GM21447 (cell line): Measurements from ENCODE around the gene PPARG.
"Not testable (repeated sequence)": the region's sequence is repeated elsewhere in the genome, so short reads cannot be mapped to it uniquely, and the experiment has no call there.

ENCODE experiments used
- ATAC-seq: cut with Tn5 transposase; IDR thresholded peaks from one replicate; pipeline ENCODE4 v1.9.1; 2021; ENCODE audit not compliant: unreplicated experiment

Gene PPARG

DNA sequence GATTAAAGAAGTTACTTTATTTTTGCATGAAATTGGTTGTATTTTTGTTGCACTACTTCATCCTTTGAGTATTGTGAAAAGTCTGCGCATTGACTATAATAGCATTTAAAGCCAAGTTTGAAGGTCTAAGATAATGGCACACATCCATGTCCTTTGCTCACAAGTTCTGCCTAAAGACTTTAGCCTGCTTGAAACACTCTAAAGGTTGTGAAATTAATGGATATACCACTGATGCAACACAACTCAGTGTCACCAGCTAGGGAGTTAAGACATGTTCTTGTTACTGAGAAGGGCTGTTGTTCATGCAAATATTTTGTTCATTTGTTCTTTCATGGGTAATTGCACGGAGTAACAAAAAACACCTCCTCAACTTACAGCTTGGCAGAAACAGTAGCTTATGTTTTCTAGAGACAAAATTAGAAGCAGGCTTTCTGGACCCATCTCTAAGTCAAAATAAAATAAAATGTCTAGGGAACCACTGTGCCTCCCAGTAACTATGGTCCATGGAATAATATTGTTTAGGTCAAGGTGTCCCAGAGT lies 83.9 kb downstream of the PPARG start:
- no peak for ATAC-seq

DNA sequence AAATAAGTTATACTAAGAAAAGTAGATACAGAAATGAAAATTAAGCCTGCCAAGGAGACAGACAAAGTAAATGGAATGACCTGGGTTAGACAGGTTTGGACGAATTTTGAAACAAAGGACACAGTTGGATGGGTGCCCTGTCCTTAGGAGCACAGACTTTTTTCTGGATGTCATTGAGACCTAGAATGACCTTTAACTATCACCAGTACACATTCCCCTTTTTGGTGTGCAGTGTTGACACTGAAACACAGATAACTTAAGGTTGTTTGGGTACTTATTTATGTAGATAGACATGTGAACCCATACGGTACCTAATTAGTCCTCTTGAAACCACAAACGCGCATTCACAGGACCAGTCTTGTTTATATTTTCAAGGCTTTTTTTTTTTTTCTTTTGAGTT lies 86.7 kb downstream of the PPARG start:
- ATAC-seq, result no peak

DNA sequence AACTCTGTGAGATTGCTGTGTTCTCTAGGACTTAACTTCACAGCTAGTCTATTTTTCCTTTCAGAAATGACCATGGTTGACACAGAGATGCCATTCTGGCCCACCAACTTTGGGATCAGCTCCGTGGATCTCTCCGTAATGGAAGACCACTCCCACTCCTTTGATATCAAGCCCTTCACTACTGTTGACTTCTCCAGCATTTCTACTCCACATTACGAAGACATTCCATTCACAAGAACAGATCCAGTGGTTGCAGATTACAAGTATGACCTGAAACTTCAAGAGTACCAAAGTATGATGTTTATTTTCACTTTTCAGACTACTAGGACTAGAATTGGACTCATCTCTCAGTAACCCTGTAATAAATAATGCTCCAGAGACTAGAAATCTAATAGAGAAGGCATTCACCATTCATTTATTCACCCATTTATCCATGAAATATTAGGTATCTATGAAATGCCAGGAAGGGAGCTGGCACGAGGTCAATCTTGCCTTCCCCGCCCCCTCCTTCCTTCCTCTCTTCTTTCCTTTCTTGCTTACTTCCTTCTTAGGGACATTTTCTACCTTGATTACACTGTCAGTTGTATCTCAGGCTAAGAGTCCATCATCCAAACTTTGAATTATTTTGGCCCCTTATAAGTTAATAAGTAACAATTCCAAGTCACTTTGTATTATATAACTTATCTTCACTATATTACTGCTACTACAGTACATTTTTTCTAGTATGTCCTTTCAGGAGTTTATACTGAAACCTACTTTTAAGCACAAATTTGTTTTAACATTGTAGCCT lies 91.0 kb downstream of the PPARG start:
- no peak for ATAC-seq

DNA sequence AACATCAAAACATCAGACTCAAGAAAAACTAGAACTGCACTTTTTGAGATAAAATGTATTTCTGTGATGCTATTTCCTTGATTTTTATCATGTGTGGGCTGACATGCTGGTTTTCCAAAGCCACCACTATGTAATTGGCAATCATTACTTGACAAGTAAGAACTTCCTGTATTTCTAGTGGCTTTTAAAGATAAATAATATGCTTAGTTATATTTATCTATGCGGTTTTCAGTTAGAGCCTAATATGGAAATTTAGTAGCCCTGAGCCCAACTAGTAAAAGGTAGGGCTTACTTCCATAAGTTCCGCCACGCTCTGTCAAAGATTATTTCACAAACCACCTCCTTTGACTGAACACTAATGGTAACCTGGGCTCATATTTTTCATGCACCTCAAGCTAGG lies 91.6 kb downstream of the PPARG start:
- ATAC-seq, result no peak

DNA sequence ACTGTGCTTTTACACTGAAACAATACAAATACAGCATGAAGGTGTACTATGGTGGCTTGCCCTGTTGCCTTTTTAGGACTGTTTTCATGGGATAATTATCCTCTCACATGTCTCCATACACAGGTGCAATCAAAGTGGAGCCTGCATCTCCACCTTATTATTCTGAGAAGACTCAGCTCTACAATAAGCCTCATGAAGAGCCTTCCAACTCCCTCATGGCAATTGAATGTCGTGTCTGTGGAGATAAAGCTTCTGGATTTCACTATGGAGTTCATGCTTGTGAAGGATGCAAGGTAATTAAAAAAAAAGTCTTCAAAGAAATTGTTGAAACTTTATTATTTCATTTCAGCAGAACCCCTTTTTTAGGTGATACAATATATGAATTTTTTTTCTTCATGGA lies 92.3 kb downstream of the PPARG start:
- no peak for ATAC-seq

DNA sequence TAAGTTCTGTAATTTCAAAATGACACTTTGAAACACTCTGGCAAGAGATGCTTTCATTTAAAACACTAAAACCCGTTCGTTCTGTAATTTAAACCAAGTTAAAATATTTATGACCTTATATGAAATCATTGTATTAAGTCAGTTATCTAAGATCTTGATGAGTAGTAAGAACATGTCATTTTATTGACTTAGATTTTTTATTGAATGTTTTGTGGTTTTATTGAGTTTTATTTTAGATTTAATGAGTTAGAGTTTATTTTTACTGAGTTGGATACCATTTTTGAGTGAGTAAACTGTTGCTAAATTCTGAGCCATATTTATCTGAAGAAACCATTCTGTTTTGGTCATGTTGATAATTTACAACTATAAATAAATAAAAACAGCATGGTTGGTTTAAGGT lies 94.3 kb downstream of the PPARG start:
- ATAC-seq, result no peak

DNA sequence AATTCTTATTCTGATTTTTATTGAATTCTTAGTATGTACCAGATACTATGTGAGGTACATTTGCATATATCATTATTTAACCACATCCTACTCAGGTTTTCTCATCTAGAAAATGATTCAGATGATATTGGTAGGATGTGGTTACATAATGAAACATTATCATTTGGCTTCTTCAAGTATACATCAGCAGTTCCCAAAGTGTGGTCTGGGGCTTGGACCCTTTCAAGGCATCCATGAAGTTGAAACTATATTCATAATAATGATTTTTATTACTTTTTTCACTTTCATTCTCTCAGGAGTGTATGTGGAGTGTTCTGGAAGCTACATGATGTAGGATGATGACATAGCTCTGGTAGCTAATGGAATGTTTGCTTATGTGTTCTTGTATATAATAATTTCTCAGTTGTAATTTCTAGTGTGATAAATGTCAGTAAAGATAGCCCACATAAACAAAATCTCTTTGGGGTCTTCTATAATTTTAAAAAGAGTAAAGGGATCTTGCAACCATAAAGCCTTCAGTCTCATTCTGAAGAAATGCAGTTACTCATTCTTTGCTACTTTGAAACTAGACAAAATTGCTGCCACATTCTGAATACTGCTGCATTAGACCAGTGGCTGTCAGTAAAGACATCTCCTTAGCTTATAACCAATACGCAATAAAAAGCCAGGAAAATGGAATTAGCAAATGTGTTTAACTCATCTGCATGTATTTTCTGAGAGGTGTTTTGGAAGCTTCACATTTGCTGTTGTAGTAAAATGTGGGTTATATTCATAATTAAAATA lies 95.8 kb downstream of the PPARG start:
- no peak for ATAC-seq

DNA sequence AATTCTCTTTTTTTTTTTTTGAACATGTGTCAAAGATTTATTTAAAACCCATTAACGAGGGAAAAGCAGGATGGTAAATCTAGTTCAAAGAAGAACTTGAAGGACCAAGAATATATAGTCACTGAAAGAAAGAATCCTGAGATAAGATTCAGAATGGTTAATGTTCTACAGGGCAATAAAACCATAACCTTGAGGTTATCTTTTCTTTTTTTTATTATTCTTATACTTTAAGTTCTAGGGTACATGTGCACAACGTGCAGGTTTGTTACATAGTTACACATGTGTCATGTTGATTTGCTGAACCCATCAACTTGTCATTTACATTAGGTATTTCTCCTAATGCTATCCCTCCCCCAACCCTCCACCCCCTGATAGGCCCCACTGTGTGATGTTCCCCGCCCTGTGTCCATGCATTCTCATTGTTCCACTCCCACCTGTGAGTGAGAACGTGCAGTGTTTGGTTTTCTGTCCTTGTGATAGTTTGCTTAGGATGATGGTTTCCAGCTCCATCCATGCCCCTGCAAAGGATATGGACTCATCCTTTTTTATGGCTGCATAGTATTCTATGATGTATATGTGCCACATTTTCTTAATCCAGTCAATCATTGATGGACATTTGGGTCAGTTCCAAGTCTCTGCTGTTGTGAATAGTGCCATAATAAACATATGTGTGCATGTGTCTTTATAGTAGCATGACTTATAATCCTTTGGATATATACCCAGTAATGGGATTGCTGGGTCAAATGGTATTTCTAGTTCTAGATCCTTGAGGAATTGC lies 97.8 kb downstream of the PPARG start:
- ATAC-seq, result not testable (repeated sequence)

DNA sequence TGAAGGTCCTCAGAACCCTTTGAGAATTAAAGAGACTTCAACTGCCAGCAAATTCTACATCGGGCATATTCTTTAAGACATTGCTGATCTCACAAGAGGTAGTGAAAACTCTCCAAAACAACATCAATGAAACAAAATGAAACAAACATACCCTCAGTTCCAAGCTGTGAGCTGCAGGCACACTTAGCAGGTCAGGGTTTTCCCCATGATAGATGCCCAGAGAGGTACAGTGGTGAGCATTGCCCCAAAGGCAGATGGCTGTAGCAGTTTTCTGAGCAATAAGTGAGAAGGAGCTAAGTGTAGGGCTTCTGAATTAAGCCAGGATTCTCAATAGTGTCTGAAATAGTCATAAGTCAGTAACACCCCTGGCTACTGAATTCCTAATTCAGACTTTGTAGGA lies 99.3 kb downstream of the PPARG start:
- no peak for ATAC-seq

DNA sequence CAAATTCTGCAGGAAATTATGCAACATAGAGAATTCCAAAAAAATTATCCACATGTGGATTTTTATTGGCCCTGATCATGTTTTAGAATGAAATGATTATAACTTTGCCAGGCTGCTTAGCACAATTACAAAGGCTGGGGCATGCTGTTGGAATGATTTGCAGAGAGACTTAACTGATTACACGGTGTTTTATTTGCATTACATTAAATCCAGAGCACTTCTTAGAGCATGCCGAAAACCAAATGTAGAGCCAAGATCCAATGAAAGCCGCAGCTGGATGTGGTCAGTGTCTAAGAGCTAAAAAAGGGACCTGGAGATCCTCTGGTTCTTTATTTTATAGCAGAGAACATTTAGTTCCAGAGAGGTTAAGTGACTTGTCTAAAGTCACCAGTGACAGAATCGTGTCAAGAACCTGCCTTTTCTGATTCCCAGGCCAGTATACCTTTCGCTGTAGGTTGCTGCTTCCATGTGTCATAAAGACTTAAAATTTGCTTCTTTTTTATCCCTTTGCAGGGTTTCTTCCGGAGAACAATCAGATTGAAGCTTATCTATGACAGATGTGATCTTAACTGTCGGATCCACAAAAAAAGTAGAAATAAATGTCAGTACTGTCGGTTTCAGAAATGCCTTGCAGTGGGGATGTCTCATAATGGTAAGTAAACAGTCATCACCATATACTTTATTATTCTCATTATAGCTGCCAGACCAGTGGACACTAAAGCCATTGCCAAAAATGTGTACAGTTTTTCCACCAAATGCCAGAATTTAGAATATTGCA lies 103.4 kb downstream of the PPARG start:
- no peak for ATAC-seq

DNA sequence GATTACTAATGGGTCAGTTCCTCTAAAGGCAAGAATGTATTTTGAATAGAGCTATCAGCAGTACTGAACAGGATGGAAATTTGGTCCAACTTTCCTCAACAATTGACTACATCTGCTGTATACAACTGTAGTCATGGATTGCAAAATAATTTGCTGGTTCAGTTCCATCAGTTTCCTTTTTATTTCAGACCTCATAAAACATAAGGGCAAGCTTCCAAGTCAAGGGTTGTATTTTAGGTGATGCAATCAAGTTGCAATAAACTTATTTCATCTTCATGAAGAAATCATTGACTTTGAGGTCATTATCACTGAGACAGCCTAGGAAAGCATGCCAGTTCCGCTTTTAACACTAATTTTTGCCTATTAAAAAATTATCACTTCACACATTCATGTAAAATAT lies 105.0 kb downstream of the PPARG start:
- no peak for ATAC-seq

DNA sequence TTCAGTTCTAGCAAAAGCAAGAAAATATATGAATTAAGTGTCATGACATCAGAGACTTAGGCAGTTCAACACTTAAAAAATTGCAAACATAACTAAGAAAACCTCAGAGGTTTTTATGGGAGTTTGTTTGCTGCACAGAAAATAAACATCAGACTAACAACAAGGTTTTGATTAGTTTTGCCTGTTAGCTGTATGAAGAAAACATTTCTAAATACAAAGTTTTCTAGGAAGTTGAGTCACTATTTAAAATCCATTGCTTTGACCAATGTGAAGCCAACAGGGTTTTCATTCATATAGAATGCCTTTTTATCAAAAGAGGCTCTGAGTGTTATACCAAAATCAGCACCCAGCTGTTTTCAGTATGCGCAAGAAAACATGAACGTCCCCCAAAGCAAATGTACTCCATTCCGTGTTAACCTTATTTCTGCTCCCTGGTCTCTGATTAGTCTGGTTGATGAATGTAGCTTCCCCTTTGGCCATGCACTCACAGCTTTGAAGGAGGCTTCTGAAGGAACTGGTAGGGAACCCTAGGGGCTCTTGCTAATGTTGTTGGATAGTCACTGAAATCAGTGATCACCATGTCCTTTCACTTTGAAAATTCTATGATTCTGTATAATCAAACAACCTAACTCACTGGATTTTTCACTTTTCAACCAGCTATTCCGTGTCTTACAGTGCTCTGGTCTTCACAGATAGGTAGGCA lies 105.8 kb downstream of the PPARG start:
- peak; percentile 6 for ATAC-seq

DNA sequence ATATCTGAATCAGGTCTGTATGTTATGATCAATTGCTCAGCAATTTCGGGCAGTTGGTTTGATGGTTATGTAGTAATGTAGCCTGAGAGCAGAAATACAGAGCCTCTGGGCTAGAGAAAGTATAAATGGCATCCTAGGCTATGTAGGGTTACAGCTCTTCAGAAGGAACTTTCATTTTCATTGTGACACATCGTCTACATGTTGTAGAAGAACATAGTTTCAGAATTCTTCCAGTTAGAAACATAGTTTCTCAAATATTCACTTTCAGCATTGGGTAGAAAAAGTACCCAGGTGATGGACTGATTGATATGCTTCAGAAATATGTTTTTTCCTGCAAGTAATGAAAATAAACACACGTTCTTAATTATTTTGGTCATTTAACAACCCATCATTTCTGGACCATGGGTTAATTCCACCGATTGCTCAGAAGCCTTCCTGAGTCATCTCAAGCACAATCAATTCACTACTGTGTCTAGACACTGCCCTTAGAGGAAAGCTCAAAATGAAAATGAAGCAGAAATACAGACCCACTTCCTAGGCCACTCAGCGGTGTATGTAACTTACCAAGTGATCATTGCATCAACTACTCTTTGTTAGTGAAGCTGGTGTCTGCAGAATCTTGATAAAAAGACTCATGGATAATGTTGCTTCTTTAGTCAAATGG lies 106.6 kb downstream of the PPARG start:
- ATAC-seq, result peak; percentile 95

DNA sequence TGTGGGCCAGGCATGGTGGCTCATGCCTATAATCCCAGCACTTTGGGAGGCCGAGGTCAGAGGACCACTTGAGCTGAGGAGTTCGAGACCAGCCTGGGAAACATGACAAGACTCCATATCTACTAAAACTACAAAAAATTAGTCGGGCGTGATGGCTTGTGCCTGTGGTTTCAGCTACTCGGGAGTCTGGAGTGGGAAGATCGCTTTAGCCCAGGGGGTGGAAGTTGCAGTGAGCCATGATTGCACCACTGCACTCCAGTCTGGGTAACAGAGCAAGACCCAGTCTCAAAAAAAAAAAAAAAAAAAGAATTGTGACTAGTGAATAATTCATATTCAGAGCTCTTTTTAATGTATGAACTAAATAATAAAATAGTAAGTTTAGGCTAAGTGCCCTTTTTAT lies 107.6 kb downstream of the PPARG start:
- ATAC-seq, result no peak

DNA sequence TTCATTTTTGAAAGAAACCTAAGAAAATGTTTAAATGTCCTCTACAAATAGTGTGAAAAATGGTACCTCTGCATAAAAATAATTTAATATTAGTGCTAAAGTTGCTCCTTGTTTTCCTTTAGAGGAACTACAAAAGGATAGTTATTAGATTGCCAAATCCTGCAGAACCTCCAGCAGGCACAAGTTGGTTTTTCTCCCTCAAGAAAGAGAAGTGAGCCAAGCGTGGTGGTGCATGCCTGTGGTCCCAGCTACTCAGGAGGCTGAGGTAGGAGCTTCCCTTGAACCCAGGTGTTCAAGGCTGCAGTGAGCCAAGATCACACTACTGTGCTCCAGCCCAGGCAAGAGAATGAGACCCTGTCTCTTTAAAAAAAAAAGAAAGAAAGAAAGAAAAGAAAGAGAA lies 110.4 kb downstream of the PPARG start:
- ATAC-seq, result no peak

DNA sequence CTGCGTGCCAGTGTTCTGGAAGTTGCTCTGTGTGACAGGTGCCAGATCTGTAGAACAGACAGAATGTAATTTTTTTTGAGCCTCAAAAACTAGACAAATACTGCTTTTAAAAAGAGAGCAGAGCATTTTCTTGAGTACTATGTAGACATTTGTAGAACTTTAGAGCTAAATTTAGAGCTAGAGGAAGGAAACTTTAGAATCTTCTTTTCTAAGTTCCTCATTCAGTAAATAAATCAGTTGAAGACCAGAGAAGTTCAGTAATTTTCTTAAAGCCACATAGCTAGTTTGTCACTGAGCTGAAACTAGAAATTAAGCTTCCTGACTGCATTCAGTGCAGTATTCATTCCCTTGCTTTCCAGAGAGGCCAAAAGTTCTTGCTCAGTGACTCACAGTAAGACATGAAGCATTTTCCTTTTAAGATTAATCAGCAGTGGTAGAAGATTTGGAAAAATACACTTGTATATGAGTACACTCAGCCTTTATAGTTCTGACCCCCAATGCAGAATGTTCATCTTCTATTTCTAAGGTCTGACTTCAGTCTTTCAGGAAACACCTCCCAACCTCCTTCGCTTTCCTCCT lies 111.8 kb downstream of the PPARG start:
- no peak for ATAC-seq

DNA sequence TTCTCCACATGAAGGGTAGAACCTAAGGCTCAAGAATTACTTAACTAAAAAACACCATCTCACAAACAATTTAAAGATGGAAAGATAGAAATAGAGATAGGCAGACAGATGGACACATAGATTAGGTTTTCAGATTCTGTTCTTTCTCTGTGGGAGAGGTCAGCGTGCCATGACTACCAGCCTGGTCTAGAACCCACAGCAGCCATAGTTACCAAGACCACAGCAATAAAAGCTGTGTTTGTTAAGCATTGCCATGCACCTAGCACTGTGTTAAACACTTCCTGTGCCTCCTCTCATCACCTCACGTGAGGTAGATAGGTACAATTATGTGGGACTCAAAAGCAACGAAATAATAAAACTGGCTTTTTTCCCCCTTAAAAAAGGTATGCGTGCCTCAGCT lies 112.3 kb downstream of the PPARG start:
- no peak for ATAC-seq

DNA sequence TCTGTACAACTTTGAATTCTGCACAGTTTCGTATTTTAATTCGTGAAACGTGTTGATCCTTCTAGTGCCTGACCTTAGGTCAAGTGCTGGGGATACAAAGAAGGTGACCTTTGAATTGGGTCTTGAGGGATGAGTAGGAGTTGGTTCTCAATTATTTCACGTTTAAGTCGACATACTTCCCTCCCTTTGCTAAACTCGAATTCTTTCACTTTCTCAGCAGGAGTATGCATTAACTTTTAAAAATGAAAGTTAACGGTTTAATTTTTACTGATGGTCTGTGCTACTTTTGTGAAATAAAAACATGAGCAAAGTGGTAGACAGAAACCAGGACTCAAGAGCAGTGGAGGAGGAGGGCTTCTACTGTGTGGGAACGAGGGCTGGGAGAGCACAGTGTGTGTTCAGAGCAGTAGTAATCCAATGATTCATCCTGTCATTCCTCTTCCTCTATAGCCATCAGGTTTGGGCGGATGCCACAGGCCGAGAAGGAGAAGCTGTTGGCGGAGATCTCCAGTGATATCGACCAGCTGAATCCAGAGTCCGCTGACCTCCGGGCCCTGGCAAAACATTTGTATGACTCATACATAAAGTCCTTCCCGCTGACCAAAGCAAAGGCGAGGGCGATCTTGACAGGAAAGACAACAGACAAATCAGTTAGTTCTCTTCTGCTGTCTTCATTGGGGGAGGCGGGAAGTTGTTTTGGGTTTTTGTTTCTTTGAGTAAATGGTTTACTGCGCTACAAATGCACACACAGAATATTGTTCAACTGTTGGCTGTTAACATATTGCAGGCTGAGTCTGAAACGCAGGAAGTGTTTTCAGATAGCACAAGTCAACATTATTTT lies 116.8 kb downstream of the PPARG start:
- no peak for ATAC-seq
